ENCODE results near the gene LZTFL1.

LZTFL1 gene

GRCh38 chr3:45841757-45842491 lies at the start of gene LZTFL1:
TSS of gene LZTFL1 (minus strand) at chr3:45842119. CDS start at chr3:45841991, 128 bp downstream.
- peak; percentile 92 for DNase-seq

GRCh38 chr3:45890405-45890804 lies 48.5 kb upstream of the LZTFL1 start:
- peak; percentile 12 for DNase-seq

- DNase-seq = no peak
These were observed 47.4 kb upstream of the LZTFL1 start for GRCh38 chr3:45889337-45889736.

GRCh38 chr3:45887759-45888511 lies 46.0 kb upstream of the LZTFL1 start:
- no peak for DNase-seq

GRCh38 chr3:45887285-45887684 lies 45.4 kb upstream of the LZTFL1 start:
- no peak for DNase-seq

- no peak for DNase-seq
These were observed 44.2 kb upstream of the LZTFL1 start, which contains the start of gene CCR9 for GRCh38 chr3:45885979-45886705. TSS of gene CCR9 (plus strand) at chr3:45886543. CDS start at chr3:45894934, 8,391 bp downstream.

- DNase-seq = no peak
These were observed 42.7 kb upstream of the LZTFL1 start for GRCh38 chr3:45884368-45885201.

- no peak for DNase-seq
These were observed 39.4 kb upstream of the LZTFL1 start for GRCh38 chr3:45881078-45882022.

- DNase-seq = no peak
These were observed 38.8 kb upstream of the LZTFL1 start for GRCh38 chr3:45880725-45881077.

GRCh38 chr3:45878124-45878523 lies 36.2 kb upstream of the LZTFL1 start:
- DNase-seq = no peak

GRCh38 chr3:45874677-45875346 lies 32.9 kb upstream of the LZTFL1 start:
- no peak for DNase-seq

GRCh38 chr3:45873638-45874037 lies 31.7 kb upstream of the LZTFL1 start:
- DNase-seq = no peak

GRCh38 chr3:45873036-45873435 lies 31.1 kb upstream of the LZTFL1 start:
- no peak for DNase-seq

- DNase-seq = no peak
These were observed 30.6 kb upstream of the LZTFL1 start for GRCh38 chr3:45872569-45872968.

- DNase-seq = no peak
These were observed 29.9 kb upstream of the LZTFL1 start for GRCh38 chr3:45871780-45872179.

GRCh38 chr3:45870099-45870498 lies 28.2 kb upstream of the LZTFL1 start:
- no peak for DNase-seq

GRCh38 chr3:45869638-45870037 lies 27.7 kb upstream of the LZTFL1 start:
- DNase-seq = no peak

- DNase-seq = no peak
These were observed 26.7 kb upstream of the LZTFL1 start for GRCh38 chr3:45868650-45869049.

- DNase-seq = no peak
These were observed 26.3 kb upstream of the LZTFL1 start for GRCh38 chr3:45868213-45868612.

GRCh38 chr3:45865563-45865962 lies 23.6 kb upstream of the LZTFL1 start:
- DNase-seq = no peak

Data from NCI-H146 (cell line).